ENCODE measurements around the gene MST1. TPM values are rescaled to one million over a fixed set of nuclear protein-coding genes. Genes with fewer than 3 reads are reported as not detected.

The MST1 gene
- total RNA-seq, 1 experiment from 2014 or later: 15.4 TPM

GRCh38 chr3:49727924-49728361, 38.7 kb upstream of the MST1 start:
- ChIA-PET CTCF (no interaction called here), POLR2A (no interaction called here)
- peaks cover 3% of the 10 kb centered on the region for H3K36me3 ChIP-seq (ENCODE audit: control insufficient read depth, insufficient read depth, low read length)
- Mint-ChIP-seq H3K4me1 (ENCODE audit: low read depth, unreplicated experiment) (peaks cover 7% of the 10 kb centered on the region), H3K36me3 (ENCODE audit: insufficient read depth, unreplicated experiment) (peaks cover 71% of the 10 kb centered on the region), H3K27ac (ENCODE audit: unreplicated experiment) (no peak overlapping the region), H3K27me3 (ENCODE audit: insufficient read depth, unreplicated experiment) (no peaks in the 10 kb centered on the region), H3K9me3 (ENCODE audit: unreplicated experiment) (no peaks in the 10 kb centered on the region), H3K4me3 (ENCODE audit: unreplicated experiment) (no peak overlapping the region)
- peaks cover 5% of the 10 kb centered on the region for H3K4me1 ChIP-seq
- H3K4me3 ChIP-seq (ENCODE audit: low read depth, low read length): no peak overlapping the region
- no TSS peak for BruUV-seq (replicated peaks)
- intact Hi-C loops (cut with micrococcal nuclease; ENCODE audit: unreplicated experiment): no loop called here
- DNase-seq: no peak
- no peaks in the 10 kb centered on the region for H3K9me3 ChIP-seq
- TF ChIP-seq CTCF (IDR thresholded peaks at IDR 0.05; ENCODE audit: insufficient read depth in 1 of 2, low read depth in 1 of 2, low read length in 1 of 2, severe bottlenecking in 1 of 2, unreplicated experiment in 1 of 2): no peak
- H3K27me3 ChIP-seq (replicated peaks; ENCODE audit: control insufficient read depth, insufficient read depth, low read length): no peaks in the 10 kb centered on the region

- no peaks in the 10 kb centered on the region for H3K27me3 Mint-ChIP-seq (ENCODE audit: insufficient read depth, unreplicated experiment)
- ChIA-PET POLR2A (no interaction called here), CTCF (no interaction called here)
- Histone ChIP-seq H3K4me1 (peaks cover 9% of the 10 kb centered on the region), H3K9me3 (no peaks in the 10 kb centered on the region), H3K36me3 (ENCODE audit: control insufficient read depth, insufficient read depth, low read length) (peaks cover 3% of the 10 kb centered on the region), H3K27me3 (replicated peaks; ENCODE audit: control insufficient read depth, insufficient read depth, low read length) (no peaks in the 10 kb centered on the region), H3K4me3 (ENCODE audit: low read depth, low read length) (no peak overlapping the region)
- peak in 1 of 2 experiments; percentile 33 for DNase-seq
- peaks cover 68% of the 10 kb centered on the region for H3K36me3 Mint-ChIP-seq (ENCODE audit: insufficient read depth, unreplicated experiment)
- TF ChIP-seq CTCF (IDR thresholded peaks at IDR 0.05; ENCODE audit: insufficient read depth in 1 of 2, low read depth in 1 of 2, low read length in 1 of 2, severe bottlenecking in 1 of 2, unreplicated experiment in 1 of 2): no peak
- intact Hi-C loops (cut with micrococcal nuclease; ENCODE audit: unreplicated experiment): no loop called here
- H3K4me1 Mint-ChIP-seq (ENCODE audit: low read depth, unreplicated experiment): peaks cover 7% of the 10 kb centered on the region
- H3K27ac Mint-ChIP-seq (ENCODE audit: unreplicated experiment): no peak overlapping the region
- H3K9me3 Mint-ChIP-seq (ENCODE audit: unreplicated experiment): no peaks in the 10 kb centered on the region
- no peak overlapping the region for H3K4me3 Mint-ChIP-seq (ENCODE audit: unreplicated experiment)
- BruUV-seq (replicated peaks): no TSS peak
Observed at GRCh38 chr3:49727154-49727923, 38.1 kb upstream of the MST1 start.

- POLR2A ChIA-PET: no interaction called here
- DNase-seq: no peak
- BruUV-seq (replicated peaks): no TSS peak
- H3K4me1 ChIP-seq: peaks cover 9% of the 10 kb centered on the region
- H3K27me3 ChIP-seq (replicated peaks; ENCODE audit: control insufficient read depth, insufficient read depth, low read length): no peaks in the 10 kb centered on the region
- no peak for TF ChIP-seq CTCF (IDR thresholded peaks at IDR 0.05; ENCODE audit: insufficient read depth in 1 of 2, low read depth in 1 of 2, low read length in 1 of 2, severe bottlenecking in 1 of 2, unreplicated experiment in 1 of 2)
- peaks cover 7% of the 10 kb centered on the region for H3K4me1 Mint-ChIP-seq (ENCODE audit: low read depth, unreplicated experiment)
- H3K9me3 Mint-ChIP-seq (ENCODE audit: unreplicated experiment): no peaks in the 10 kb centered on the region
- peaks cover 72% of the 10 kb centered on the region for H3K36me3 Mint-ChIP-seq (ENCODE audit: insufficient read depth, unreplicated experiment)
- no peaks in the 10 kb centered on the region for H3K27me3 Mint-ChIP-seq (ENCODE audit: insufficient read depth, unreplicated experiment)
- no peaks in the 10 kb centered on the region for H3K9me3 ChIP-seq
- no peak overlapping the region for H3K4me3 ChIP-seq (ENCODE audit: low read depth, low read length)
- CTCF ChIA-PET: no interaction called here
- no peak overlapping the region for H3K27ac Mint-ChIP-seq (ENCODE audit: unreplicated experiment)
- no peak overlapping the region for H3K4me3 Mint-ChIP-seq (ENCODE audit: unreplicated experiment)
- intact Hi-C loops (cut with micrococcal nuclease; ENCODE audit: unreplicated experiment): no loop called here
- peaks cover 4% of the 10 kb centered on the region for H3K36me3 ChIP-seq (ENCODE audit: control insufficient read depth, insufficient read depth, low read length)
Observed at GRCh38 chr3:49725906-49726681, 36.8 kb upstream of the MST1 start.

Data from Caco-2 (cell line).